GM03348 (cell line): ENCODE data around the gene GK.
"Not testable (repeated sequence)": the region's sequence is repeated elsewhere in the genome, so short reads cannot be mapped to it uniquely, and the experiment has no call there.

Experiments used
- DNase-seq: peaks from one replicate; pipeline ENCODE4 v3.0.0; 2012; ENCODE audit warnings: low spot score

GK gene

DNA sequence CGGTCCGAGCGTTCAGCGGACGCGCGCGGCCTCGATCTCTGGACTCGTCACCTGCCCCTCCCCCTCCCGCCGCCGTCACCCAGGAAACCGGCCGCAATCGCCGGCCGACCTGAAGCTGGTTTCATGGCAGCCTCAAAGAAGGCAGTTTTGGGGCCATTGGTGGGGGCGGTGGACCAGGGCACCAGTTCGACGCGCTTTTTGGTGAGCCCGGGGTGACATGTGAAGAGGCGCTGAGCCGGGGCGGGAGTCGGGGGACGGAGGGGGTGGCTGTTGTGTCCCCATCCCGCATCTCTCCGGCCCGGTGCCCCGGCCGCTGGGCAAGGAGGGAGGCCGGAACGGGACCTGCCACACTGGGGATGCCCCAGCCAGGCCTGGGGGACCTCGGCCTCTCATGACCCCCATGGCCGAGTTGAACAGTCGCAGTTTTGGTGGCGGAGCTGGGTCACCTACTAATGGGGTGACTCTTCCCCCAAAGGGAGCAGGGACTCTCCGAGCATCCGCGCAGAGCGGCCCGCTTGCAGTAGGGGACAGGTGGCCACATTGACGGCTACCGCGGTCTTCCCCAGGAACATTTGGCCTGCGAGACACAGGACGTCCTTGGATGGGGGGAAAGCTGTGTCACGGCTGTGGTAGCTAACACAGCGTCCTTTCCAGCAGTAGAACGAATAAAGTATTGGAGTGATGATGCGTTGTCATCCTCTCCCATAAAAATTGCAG is at the start of gene GK:
GK (plus strand) TSS at position 9 of the 717 bp plus-strand sequence; CDS start at position 124, 115 bp downstream.
- no peak for DNase-seq

DNA sequence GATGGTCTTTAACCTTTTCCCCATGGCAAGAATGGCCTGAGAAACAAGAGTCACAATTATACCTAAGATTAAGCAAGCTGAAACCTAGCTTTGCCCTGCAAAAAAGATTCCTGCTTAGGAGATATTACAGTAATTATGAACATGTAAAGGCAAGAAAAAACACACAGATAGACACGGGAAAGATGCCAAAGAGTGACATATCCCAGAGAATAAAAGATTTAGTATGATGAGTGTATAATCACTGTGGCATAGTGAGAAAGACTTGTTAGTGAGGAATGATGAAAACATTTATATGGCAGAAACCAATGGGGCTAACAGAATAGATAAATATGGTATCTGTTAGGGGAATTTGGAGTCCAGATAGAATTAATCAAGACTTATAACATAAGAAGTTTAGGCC is 46.1 kb upstream of the GK start:
- DNase-seq, result no peak

DNA sequence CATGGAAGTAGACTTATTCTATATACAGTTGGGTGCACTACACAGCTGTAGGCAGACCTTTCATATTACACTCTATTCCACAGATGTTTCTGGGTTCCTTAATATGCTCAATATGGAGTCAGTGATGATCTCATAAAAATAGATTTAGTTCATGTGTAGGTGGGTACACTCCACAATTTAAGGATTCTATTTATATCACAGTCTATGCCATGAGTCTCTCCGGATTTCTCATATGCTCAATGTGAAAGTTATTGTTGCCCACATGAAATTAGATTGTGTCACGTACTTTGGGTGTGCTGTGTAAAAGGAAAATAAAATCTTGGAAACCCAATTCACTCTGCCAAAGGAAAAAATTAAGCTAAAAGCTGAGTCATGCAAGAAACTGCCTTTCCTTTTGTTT is 43.2 kb upstream of the GK start:
- no peak for DNase-seq

DNA sequence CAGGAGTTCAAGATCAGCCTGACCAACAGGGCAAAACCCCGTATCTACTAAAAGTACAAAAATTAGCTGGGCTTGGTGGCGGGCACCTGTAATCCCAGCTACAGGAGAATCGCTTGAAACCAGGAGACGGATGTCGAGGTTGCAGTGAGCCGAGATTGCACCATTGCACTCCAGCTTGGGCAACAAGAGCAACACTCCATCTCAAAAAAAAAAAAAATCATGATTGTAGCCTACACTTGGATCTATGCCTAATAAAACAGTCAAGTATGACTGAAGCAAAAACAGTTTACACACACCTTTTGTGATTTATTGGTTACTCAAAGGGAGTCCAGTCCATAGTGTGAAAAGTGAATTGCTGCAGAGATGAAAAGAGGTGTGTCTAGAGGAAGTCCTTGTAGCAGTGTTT is 41.0 kb upstream of the GK start:
- no peak for DNase-seq

DNA sequence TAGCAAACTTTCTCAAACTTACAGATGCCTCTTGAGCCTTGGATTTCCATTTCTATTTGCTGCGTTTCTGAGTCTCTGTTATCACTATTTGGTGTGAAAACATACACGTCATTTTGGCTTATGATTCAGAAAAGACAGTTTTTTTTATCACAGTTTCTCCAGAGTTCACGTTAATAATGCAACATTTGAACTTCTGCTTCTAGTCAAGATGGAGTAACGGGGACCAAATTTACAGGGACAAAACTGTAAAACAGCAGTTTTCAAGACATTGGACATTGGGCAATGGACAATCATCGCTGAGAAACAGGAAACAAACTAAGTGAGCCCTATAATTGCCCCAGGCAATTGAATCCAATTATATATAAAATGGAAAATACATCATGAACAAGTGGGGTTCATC is 39.5 kb upstream of the GK start:
- no peak for DNase-seq

DNA sequence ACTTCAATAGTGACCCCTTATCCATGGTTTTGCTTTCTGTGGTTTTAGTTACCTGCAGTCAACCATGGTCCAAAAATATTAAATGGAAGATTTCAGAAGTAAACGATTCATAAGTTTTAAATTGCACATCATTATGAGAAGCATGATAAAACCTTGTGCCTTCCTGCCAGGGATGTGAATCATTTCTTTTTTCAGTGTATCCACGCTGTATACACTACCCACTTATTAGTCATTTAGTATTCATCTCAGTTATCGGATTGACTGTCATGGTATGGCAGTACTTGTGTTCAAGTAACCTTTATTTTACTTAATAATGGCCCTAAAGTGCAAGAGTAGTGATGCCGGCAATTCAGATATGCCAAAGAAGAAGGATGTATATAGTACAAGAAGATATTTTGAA is 38.0 kb upstream of the GK start:
- peak; percentile 9 for DNase-seq

DNA sequence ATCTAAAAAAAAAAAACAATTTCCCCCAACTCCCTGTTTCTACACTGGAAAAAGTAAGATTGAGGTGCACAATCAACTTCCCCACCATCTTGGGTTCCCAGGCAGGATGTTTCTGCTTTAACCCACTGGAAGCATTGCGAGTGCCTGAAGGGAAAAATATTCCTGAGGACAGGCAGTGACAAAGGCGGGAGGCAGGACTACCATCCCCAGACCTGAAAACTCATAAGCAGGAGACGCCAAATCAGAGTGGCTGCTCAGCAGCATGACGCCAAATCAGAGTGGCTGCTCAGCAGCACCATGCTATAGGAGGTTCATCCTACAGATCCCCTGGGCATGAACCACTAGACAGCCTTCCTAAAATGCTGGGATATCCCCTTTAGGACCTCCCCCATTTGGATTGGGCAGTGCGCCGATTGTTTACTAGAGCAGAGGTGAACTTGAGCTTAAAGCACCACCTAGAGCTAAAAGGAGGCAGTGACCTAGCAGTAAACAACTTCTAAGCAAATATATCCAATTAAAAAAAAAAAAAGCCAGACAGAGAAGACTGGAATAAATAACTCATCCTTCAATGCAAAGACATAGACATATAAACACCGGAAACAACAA is 35.0 kb upstream of the GK start:
- no peak for DNase-seq

DNA sequence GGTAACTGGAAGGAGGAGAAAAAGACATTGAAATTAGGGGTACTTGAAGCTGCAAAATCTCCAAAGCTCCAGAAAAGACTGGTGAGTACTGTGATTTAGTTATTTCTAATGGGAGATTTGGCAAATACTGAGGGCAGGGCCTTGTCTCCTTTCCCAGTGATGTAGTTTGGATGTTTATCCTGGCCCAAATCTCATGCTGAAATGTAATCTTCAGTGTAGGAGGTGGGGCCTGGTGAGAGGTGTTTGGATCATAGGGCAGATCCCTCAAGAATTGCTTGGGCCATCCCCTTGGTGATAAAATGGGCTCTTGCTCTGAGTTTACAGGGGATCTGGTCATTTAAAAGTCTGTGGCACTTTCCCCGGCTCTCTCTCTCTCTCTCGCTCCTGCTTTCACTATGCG is 33.1 kb upstream of the GK start:
- no peak for DNase-seq

DNA sequence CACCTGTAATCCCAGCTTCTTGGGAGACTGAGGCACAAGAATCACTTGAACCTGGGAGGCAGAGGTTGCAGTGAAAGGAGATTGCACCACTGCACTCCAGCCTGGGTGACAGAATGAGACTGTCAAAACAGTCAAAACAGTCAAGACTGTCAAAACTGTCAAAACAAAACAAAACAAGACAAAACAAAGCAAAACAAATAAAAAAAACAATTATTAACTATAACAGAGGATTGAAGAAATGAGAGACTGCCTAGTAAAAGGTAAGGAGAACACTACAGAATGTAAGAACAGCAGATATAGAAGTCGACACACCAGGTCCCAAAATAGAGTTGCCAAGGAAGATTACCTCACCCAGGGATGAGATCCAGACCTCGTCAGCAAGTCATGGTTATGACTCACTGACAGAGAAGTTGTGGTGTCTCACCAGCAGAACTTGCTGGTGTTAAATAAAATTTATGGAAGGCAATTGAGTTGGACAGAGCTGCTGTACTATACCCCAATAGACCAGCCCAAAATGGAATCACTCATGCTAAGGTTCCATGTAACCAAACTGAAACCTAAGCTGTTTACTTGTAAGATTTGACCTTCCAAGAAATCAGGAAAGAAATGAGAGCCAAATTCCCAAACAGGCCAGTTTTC is 32.1 kb upstream of the GK start:
- peak; percentile 83 for DNase-seq

DNA sequence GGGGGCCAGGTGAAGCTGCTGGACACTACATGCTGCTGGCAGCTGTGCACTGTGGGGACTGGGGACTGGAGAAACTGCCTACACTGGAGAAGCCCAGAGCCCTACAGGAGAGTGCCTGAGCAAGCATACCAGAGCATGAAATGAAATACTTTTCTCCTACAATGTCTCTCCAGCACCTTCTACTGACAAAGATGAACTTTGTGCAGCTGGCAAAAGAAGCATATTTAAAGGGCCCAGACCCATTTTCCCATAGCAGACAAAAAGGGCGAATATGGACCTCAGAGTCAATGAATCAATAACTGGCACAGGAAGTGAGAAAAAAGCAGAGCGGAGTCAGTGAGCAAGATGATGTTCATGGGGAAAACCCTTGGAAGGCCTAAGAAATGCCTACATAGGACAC is 30.9 kb upstream of the GK start:
- no peak for DNase-seq

DNA sequence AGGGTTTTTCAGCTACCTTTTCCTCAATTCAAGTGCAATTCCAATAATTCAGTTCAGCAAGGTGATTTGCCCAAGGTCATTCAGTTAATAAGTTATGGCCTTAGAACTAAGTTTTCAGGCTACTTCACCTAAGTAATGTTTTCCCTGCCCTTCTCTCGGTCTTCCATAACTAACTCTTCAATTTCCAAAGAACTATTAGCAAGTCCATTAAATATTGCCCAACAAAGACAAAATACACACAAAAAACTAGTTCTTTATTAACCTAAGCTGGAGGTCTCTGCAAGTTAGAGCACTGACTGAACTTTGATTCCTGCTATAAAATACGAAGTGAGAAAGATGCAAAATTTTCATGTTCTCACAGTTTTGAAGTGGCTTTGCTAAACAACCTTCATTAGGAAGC is 26.8 kb upstream of the GK start:
- DNase-seq, result no peak

DNA sequence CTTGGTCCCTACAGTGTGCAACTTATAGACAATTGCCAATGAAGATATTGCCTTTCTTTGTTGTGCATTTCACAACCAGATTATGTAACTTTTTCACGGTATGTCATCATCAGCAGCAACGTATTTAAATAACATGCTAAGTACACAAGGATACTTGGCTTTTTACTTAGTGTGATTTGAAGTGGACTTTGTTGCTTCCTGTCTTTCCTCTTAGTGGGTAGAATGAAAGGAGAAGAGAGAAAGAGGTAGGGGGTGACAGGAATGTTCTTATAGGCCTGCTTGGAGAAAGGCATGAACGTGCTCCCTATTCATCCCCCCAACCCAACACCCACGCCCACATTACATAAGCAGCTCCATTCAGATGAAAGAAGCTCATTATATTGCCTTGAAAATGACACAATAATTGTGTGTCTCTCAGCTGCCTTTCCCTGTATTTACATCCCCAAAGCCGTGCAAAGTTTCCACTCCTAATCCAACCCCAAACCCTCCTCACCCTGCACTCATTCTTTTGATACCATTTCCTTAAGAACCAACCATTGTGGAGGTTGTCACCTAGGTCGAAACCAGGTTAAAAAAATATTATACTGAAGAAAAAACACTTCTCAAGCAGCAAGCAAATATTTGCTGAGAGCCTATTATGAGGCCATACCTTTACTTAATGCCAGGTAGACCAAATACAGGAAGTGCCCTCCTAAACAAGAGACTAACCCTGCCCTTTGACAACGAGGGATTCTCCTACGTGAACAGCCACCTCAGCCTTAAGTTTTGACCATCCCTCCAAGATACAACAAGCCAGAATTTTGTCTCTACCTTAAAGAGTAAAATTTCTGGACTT is 25.2 kb upstream of the GK start:
- no peak for DNase-seq

DNA sequence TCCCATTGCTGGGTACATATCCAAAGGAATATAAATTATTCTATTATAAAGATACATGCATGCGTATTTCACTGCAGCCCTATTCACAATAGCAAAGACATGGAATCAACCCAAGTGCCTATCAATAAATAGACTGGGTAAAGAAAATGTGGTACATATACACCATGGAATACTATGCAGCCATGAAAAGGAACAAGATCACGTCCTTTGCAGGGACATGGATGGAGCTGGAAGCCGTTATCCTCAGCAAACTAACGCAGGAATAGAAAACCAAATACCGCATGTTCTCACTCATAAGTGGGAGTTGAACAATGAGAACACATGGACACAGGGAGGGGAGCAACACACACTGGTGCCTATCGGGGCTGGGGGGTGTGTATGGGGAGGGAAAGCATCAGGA is 19.2 kb upstream of the GK start:
- DNase-seq, result not testable (repeated sequence)

DNA sequence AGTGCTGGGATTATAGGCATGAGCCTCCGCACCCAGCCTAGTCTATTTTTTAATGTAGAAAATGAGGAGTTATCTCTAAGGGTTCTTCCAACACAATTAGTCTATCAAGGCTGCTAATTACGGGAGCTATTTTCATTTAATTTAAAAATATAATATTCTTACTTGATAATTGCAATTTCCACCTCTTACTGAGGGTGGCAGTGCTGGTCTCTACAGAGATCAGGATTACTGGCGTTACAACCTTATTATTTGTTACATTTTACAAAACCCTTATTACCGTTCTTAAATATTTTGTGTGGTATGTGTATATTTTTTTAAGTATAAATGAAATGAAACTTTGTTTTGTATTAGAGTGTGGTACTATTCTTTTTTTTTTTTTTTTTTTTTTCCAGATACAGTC is 17.6 kb upstream of the GK start:
- peak; percentile 21 for DNase-seq

DNA sequence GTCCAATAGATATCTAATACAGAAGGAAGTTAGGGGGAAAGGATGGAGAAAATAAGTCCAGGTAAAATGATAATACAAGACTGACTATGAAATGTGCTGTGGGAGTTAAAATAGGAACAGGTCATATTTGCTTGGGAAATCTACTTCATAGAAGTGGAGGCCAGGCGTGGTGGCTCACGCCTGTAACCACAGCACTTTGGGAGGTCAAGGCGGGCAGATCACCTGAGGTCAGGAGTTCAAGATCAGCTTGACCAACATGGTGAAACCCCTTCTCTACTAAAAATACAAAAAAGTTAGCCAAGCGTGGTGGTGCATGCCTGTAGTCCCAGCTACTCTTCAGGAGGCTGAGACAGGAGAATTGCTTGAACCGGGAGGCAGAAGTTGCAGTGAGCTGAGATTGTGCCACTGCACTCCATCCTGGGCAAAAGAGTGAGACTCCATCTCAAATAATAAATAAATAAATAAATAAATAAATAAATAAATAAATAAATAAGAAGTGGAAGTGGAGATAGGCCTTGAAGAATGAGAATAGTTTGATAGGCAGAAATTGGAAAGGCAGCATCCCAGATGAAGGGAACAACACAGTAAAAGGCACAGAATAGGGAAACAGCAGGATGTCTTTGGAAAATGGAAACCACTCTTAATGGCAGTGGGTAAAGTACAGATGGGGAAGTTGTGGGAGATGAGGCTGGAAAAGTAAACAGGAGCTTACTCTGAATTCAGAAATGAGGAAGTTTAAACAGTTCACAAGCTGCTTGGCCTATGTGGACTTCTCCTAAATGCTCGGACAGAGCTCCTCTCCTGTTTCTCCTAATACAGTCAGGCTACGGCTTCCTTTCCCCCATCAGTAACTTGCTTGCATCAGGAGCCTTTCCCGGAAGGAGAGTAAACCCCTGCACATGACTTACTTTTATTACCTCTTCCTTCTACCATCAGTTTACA is 15.1 kb upstream of the GK start:
- no peak for DNase-seq

DNA sequence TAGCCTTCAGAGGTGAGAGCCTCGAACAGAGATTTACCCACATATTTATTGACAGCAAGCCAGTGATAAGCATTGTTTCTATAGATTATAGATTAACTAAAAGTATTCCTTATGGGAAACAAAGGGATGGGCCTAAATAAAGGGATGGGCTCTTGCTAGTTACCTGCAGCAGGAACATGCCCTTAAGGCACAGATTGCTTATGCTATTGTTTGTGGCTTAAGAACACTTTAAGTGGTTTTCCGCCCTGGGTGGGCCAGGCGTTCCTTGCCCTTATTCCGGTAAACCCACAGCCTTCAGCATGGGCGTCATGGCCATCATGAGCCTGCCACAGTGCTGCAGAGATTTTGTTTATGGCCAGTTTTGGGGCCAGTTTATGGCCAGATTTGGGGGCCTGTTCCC is 13.5 kb upstream of the GK start:
- not testable (repeated sequence) for DNase-seq

DNA sequence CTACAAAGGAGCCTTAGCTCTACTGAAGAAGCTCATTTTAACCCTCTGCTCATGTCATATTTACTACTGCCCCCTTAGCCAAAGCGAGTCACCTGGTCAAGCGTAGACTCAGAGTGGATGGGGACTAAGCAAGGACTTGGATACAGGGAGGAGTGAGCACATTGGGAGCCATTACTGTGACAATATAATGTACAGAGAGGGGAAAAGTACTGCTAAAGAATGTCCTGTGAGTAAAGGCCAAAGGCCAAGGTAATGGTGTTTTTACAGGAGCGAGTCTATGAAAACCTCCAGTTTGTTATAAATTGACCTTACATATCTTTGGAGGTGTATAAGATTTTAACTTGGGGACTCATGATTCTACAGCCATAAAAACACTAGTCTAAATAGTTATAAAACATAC is 10.6 kb upstream of the GK start:
- no peak for DNase-seq

DNA sequence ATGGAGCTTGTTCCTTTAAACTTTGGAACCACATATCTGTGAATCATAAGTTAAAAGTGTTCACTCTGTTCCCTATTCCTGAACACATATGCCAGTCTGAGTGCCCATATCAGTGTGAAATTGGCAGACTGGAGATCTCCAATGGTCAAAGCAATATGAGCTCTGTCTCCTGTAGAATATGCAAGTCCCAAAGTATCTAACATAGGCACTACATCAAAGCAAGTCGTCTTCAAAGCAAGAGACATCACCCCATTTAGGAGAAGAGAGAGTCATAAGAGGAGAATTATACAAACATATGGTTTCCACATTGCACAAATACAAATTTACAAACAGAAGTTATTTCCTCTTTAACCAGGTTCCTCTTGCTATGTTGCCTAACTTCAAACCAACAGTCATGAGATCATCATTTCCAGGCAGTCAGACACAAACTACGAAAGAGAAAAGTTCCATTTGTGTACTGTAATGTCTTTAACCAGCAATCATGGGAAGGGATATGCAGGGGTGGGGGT is 9.9 kb upstream of the GK start:
- DNase-seq, result peak; percentile 48

DNA sequence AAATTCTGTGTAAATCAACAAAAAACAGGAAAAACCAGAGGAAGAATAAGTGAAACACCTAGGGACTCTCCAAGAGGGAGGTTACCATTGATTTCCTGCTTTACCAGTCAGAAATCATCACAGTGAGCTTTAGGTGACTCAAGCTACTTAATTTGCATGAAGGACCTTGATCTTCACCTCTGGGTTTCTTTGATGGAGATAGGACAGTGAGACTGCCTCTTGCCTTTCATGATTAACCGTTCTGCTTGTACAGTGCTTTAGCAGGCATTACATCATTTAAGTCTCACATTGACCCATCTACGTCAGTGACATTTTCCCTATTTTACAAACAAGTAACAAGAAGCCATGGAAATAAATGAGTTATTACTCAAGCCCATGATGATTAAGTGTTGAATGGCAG is 3.4 kb upstream of the GK start:
- DNase-seq, result no peak

DNA sequence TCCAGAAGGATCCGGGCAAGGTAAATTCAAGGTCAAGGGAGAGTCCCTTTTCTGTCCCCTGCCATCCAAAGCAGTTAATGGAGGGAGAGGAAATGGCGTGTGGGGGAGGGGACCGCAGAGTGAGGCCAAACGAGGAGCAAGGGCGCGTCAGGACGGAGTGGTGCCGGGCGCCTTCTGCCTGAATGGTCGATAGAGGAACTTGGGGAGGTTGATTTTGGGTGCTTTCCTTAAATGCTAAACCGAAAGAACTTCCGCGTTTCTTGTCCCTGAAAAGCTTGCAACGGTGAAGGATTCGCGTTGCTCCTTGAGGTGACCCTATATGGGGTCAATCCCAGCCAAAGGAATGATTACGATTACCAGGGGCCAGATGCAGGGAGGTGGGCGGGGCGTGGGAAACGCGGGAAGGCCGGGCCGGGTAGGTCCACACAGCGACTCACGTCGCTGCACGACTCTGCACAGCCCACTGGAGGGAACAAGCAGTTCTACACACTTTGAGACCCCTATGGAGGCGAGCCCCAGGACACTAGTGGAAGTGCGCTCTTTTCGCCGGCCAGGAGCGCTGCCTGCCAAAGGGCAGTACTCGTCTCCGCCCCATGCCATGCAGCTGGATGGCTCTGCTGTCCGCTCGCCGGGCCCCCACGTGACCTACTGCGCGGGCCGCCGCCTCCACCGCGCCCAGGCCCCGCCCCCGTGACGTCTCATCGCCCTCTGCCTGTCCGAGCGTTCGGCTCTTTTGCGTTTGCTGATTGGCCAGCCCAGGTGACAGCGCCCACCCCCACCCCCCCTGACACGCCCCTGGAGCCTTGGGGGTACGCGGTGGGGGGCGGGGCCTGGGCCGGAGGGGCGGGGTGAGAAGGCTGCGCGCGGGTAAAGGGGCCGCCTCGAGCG is 452 bp upstream of the GK start:
- peak; percentile 95 for DNase-seq
